GM18526 (cell line): Measurements from ENCODE around the gene TRIM24.

Experiments used
- POLR2A ChIP-seq: IDR thresholded peaks from 3 replicates; pipeline ENCODE4 v1.6.1; 2011; ENCODE audit not compliant: insufficient read length; ENCODE audit errors: extremely low read depth

Gene TRIM24

GRCh38 chr7:138460176-138460648 lies at the start of gene TRIM24:
TRIM24 (plus strand) TSS chr7:138460259; CDS start chr7:138460549, 290 bp downstream.
- TF ChIP-seq POLR2A = peak; percentile 78

GRCh38 chr7:138417078-138417700 lies 42.9 kb upstream of the TRIM24 start:
- no peak for TF ChIP-seq POLR2A

GRCh38 chr7:138417764-138418163 lies 42.3 kb upstream of the TRIM24 start:
- no peak for TF ChIP-seq POLR2A

GRCh38 chr7:138425026-138425425 lies 35.0 kb upstream of the TRIM24 start:
- TF ChIP-seq POLR2A = no peak

- TF ChIP-seq POLR2A = no peak
Measured at GRCh38 chr7:138429577-138430250, 30.3 kb upstream of the TRIM24 start.

GRCh38 chr7:138431517-138431916 lies 28.5 kb upstream of the TRIM24 start:
- no peak for TF ChIP-seq POLR2A

- TF ChIP-seq POLR2A = no peak
Measured at GRCh38 chr7:138433583-138434443, 26.2 kb upstream of the TRIM24 start.

- TF ChIP-seq POLR2A = no peak
Measured at GRCh38 chr7:138434597-138435019, 25.5 kb upstream of the TRIM24 start.

- TF ChIP-seq POLR2A = no peak
Measured at GRCh38 chr7:138435231-138435919, 24.7 kb upstream of the TRIM24 start.

- TF ChIP-seq POLR2A = no peak
Measured at GRCh38 chr7:138436388-138436787, 23.7 kb upstream of the TRIM24 start.

GRCh38 chr7:138440460-138440859 lies 19.6 kb upstream of the TRIM24 start:
- no peak for TF ChIP-seq POLR2A

- TF ChIP-seq POLR2A = no peak
Measured at GRCh38 chr7:138442822-138443221, 17.2 kb upstream of the TRIM24 start.

GRCh38 chr7:138449580-138449979 lies 10.5 kb upstream of the TRIM24 start:
- TF ChIP-seq POLR2A = no peak

- no peak for TF ChIP-seq POLR2A
Measured at GRCh38 chr7:138455609-138456008, 4.5 kb upstream of the TRIM24 start.

GRCh38 chr7:138456220-138456619 lies 3.8 kb upstream of the TRIM24 start:
- TF ChIP-seq POLR2A = no peak

- no peak for TF ChIP-seq POLR2A
Measured at GRCh38 chr7:138458576-138459412, 1.3 kb upstream of the TRIM24 start.
